NCI-H2107 treated with DMSO at 0.1 percent for 48 hours (cell line): Measurements from ENCODE around the gene HSPA5.
"Not testable (repeated sequence)": the region's sequence is repeated elsewhere in the genome, so short reads cannot be mapped to it uniquely, and the experiment has no call there.

Experiments used
- DNase-seq: peaks from one replicate; lab custom pipeline; 2025; ENCODE audit not compliant: unreplicated experiment; lab: John Stamatoyannopoulos, UW

The HSPA5 gene

GRCh38 chr9:125194466-125194865, 46.7 kb downstream of the HSPA5 start:
- not testable (repeated sequence) for DNase-seq

GRCh38 chr9:125190361-125190801, 50.8 kb downstream of the HSPA5 start:
- no peak for DNase-seq

DNA sequence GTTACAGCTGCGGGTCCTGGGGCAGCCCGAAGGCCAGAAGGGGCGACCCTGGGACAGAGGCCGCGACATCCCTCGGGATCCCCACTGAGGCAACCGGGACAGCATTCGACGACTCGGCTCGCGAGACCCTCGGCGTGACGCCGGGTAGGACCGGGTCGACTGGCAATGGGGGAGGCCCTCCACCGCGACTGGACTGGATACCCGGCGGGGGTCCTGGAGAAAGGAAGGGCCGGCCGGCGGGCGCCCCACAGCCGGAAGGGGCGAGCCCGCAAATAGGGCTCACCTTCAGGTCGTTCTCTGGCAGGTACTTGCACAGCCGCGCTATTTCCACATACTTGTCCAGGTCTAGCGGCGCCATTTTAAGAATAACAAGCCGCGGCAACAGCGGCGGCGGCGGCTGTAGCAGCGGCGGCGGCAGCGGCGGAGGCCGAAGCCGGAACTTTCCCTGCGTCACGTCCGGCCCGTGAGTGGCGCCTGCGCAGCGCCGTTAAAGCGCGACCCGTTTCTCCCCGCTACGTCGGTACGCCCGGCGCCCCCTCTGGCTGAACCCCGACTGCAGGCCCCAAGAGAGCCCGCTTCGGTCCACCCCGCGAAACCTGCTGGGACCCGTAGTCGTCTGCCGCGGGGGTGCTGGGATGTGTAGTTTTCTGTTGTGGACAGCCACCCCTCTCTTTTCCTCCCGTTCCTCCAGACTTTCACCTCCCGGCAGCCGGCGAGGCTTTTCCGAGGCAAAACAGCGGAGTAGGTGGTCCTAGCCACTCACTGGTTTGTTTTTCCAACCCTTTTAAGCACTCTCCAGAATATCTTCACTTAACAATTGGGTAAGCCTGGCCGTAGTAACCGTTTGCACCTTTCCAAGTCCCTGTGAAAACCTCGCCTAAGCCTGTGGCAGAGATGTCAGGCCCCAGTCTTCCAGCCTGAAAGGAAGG, 51.5 kb downstream of the HSPA5 start, which contains the start of gene PPP6C:
Gene PPP6C (minus strand): TSS at position 443 of the 929 bp plus-strand sequence. CDS start 85 bp downstream, at position 358.
- DNase-seq = peak; percentile 83

DNA sequence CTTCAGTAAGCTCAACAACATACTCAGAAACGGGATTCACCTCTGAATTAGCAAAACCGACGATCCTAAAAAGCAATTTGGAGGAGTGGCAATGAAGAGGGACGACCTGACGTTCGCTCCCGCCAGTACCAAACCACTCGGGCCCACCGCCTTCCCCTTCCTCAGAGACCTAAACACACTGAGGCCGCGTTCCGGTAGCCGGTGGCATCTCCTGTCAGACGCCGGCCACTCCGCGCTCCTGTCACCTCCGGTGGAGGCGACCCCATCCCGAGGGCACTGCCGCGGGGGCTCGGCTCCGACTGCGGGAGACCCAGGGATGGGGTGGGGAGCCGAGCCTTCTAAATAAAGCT, 52.2 kb downstream of the HSPA5 start:
- no peak for DNase-seq
